Esophagus muscularis mucosa (tissue), 4 donors: ENCODE data around the gene USP24.

Experiments used
- EP300 ChIP-seq: sonication (generic); formaldehyde crosslinking; IDR thresholded peaks from one replicate; pipeline ENCODE4 v1.6.1; 2017; ENCODE audit warnings: antibody characterized with exemption
- POLR2A ChIP-seq: fragments of 450-650 bp; IDR thresholded peaks from one replicate; pipeline ENCODE4 v1.6.1; 2017; ENCODE audit warnings: antibody characterized with exemption, moderate library complexity, mild to moderate bottlenecking, low read depth
- POLR2AphosphoS5 ChIP-seq, 2 donors: sonication (generic); formaldehyde crosslinking; IDR thresholded peaks; one replicate each; pipeline ENCODE4 v1.6.1; 2017; ENCODE audit warnings: antibody characterized with exemption in 2 of 2
- TF ChIP-seq, protein P1 (sequence below), 3 experiments: fragments of 200-600 bp in 2 of 3; fragments of 450-650 bp in 1 of 3; sonication (generic) in 2 of 3; IDR thresholded peaks; one replicate each; pipeline ENCODE4 v1.5.1; 2017 to 2019; ENCODE audit warnings: antibody characterized with exemption in 3 of 3, mild to moderate bottlenecking in 2 of 3, moderate library complexity in 1 of 3

GRCh38 chr1:55180075-55180670 lies 35.0 kb downstream of the USP24 start:
- TF ChIP-seq, protein P1, sequence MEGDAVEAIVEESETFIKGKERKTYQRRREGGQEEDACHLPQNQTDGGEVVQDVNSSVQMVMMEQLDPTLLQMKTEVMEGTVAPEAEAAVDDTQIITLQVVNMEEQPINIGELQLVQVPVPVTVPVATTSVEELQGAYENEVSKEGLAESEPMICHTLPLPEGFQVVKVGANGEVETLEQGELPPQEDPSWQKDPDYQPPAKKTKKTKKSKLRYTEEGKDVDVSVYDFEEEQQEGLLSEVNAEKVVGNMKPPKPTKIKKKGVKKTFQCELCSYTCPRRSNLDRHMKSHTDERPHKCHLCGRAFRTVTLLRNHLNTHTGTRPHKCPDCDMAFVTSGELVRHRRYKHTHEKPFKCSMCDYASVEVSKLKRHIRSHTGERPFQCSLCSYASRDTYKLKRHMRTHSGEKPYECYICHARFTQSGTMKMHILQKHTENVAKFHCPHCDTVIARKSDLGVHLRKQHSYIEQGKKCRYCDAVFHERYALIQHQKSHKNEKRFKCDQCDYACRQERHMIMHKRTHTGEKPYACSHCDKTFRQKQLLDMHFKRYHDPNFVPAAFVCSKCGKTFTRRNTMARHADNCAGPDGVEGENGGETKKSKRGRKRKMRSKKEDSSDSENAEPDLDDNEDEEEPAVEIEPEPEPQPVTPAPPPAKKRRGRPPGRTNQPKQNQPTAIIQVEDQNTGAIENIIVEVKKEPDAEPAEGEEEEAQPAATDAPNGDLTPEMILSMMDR (IDR thresholded peaks at IDR 0.05) = no peak
- TF ChIP-seq POLR2AphosphoS5 (IDR thresholded peaks at IDR 0.05) = no peak
- TF ChIP-seq POLR2A = no peak
- no peak for TF ChIP-seq EP300
